ENCODE data around the gene IGFBPL1.

Gene IGFBPL1

GRCh38 chr9:38396371-38396671, 27.9 kb downstream of the IGFBPL1 start:
- Mint-ChIP-seq H3K9me3 (no peaks in the 10 kb centered on the region), H3K27me3 (peaks cover 12% of the 10 kb centered on the region), H3K4me1 (peaks cover 15% of the 10 kb centered on the region), H3K36me3 (peaks cover 21% of the 10 kb centered on the region), H3K27ac (no peak overlapping the region), H3K4me3 (no peak overlapping the region)
- no peak for DNase-seq
- CTCF ChIA-PET, result no interaction called here

DNA sequence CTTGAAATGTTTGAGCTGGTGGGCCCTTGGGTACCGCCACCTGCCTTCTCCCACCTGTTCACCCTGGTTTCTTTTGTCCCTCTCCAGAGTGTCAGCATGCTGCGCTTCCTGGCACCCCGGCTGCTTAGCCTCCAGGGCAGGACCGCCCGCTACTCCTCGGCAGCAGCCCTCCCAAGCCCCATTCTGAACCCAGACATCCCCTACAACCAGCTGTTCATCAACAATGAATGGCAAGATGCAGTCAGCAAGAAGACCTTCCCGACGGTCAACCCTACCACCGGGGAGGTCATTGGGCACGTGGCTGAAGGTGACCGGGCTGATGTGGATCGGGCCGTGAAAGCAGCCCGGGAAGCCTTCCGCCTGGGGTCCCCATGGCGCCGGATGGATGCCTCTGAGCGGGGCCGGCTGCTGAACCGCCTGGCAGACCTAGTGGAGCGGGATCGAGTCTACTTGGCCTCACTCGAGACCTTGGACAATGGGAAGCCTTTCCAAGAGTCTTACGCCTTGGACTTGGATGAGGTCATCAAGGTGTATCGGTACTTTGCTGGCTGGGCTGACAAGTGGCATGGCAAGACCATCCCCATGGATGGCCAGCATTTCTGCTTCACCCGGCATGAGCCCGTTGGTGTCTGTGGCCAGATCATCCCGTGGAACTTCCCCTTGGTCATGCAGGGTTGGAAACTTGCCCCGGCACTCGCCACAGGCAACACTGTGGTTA, 28.4 kb downstream of the IGFBPL1 start:
- CTCF ChIA-PET, result no interaction called here
- H3K27ac Mint-ChIP-seq, result no peak overlapping the region
- peaks cover 18% of the 10 kb centered on the region for H3K27me3 Mint-ChIP-seq
- DNase-seq, result no peak
- no peaks in the 10 kb centered on the region for H3K9me3 Mint-ChIP-seq
- no peak overlapping the region for H3K4me3 Mint-ChIP-seq
- peaks cover 15% of the 10 kb centered on the region for H3K4me1 Mint-ChIP-seq
- peaks cover 21% of the 10 kb centered on the region for H3K36me3 Mint-ChIP-seq

DNA sequence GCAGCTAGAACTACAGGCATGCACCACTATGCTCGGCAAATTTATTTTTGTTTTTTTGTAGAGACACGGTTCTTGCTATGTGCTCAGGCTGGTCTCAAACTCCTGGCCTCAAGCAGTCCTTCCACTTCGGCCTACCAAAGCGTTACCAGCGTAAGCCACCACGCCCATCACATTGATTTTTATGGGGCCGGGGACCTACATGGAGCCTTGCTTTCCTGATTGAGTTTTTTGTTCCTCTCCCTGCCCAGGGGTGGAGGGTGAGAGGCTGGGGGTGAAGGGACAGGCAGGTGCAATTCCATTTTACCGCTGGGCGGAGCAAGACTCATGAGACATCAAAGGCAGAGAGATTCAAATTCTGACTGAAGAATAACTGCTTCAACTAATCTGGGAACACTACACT, 29.8 kb downstream of the IGFBPL1 start:
- H3K4me3 Mint-ChIP-seq, result no peak overlapping the region
- H3K36me3 Mint-ChIP-seq, result peaks cover 21% of the 10 kb centered on the region
- DNase-seq, result no peak
- H3K4me1 Mint-ChIP-seq, result peaks cover 15% of the 10 kb centered on the region
- H3K9me3 Mint-ChIP-seq, result no peaks in the 10 kb centered on the region
- H3K27ac Mint-ChIP-seq, result no peak overlapping the region
- H3K27me3 Mint-ChIP-seq, result peaks cover 32% of the 10 kb centered on the region
- CTCF ChIA-PET, result interaction anchor here (1.5 kb wide), 1 partner anchor 481 kb away, joined by 5 read pairs; no protein-coding TSS in a partner anchor

GRCh38 chr9:38393128-38393796, 31.0 kb downstream of the IGFBPL1 start:
- Mint-ChIP-seq H3K4me3 (peak overlapping the region; percentile 87), H3K4me1 (peaks cover 15% of the 10 kb centered on the region), H3K27me3 (peaks cover 32% of the 10 kb centered on the region), H3K36me3 (peaks cover 21% of the 10 kb centered on the region), H3K9me3 (no peaks in the 10 kb centered on the region), H3K27ac (peak overlapping the region; percentile 85)
- no peak for DNase-seq
- CTCF ChIA-PET, result interaction anchor here (0.8 to 1.5 kb wide), 2 partner anchors 54 to 480 kb away, joined by 3 to 5 read pairs; no protein-coding TSS in a partner anchor

DNA sequence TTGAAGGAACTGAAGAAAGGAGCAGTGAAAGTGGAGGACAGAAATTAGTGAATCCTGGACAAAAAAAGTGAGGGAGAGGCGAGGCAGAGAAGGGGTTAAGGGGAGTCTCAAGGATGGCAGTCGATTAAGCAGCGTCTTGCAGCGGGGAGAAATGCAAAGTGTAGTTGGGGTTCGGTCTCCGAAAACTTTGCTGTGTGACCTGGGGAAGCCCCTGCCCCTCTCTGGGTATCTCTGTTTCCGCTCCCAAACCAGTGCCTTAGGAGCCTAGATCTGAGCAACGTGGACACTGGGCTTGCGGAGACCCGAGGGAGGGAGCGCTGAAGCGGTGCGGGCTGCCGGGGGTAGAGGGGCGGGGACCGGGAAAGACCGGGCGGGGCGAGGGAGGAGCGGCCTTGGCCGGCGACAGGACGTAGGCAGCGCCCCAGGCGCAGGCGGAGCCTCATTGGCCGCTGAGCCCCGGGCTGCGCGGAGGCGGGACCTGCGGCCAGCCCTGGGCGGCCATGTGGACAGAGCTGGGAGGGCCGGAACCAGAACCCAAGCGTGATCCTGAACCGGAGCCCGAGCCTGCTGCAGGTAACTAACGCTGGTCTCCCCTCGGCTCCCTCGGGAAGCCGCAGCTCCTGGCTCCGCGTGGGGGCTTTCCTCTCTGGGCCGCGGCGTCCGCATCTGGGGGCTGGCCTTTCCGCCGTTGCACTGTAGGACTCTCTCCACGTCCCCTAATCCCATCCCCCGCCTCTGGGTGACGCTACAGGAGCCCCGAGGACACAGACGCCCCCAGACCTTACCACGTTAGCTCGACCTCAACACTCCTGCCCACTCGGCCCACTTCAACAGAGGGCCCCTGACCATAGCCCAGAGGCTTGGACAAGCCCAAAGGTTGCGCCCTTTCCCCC, 31.8 kb downstream of the IGFBPL1 start, which contains the start of gene ALDH1B1:
TSS of gene ALDH1B1 (plus strand) at position 468 of the 893 bp plus-strand sequence. CDS start 3,047 bp downstream, outside the sequence.
- Mint-ChIP-seq H3K27me3 (peaks cover 32% of the 10 kb centered on the region), H3K27ac (peak within 1 kb of the TSS; percentile 85), H3K36me3 (peaks cover 15% of the 10 kb centered on the region), H3K4me1 (peaks cover 15% of the 10 kb centered on the region), H3K9me3 (no peaks in the 10 kb centered on the region), H3K4me3 (peak within 1 kb of the TSS; percentile 87)
- peak; percentile 81 for DNase-seq
- CTCF ChIA-PET, result interaction anchor here (0.8 to 1.5 kb wide), 2 partner anchors 53 to 479 kb away, joined by 3 to 5 read pairs; no protein-coding TSS in a partner anchor

- CTCF ChIA-PET, result interaction anchor here (0.5 kb wide), 1 partner anchor 553 kb away, joined by 3 read pairs; no protein-coding TSS in a partner anchor
- no peak overlapping the region for H3K27ac Mint-ChIP-seq
- peaks cover 12% of the 10 kb centered on the region for H3K36me3 Mint-ChIP-seq
- no peaks in the 10 kb centered on the region for H3K9me3 Mint-ChIP-seq
- H3K4me1 Mint-ChIP-seq, result peaks cover 15% of the 10 kb centered on the region
- H3K27me3 Mint-ChIP-seq, result peaks cover 32% of the 10 kb centered on the region
- H3K4me3 Mint-ChIP-seq, result peak overlapping the region; percentile 87
- no peak for DNase-seq
Measured at GRCh38 chr9:38391278-38392118, 32.8 kb downstream of the IGFBPL1 start.

GRCh38 chr9:38390851-38391250, 33.4 kb downstream of the IGFBPL1 start:
- H3K27ac Mint-ChIP-seq, result no peak overlapping the region
- no peak for DNase-seq
- H3K36me3 Mint-ChIP-seq, result peaks cover 6% of the 10 kb centered on the region
- peaks cover 15% of the 10 kb centered on the region for H3K4me1 Mint-ChIP-seq
- no peaks in the 10 kb centered on the region for H3K9me3 Mint-ChIP-seq
- CTCF ChIA-PET, result interaction anchor here (0.5 kb wide), 1 partner anchor 552 kb away, joined by 3 read pairs; no protein-coding TSS in a partner anchor
- H3K4me3 Mint-ChIP-seq, result peak overlapping the region; percentile 1
- peaks cover 32% of the 10 kb centered on the region for H3K27me3 Mint-ChIP-seq

- CTCF ChIA-PET, result interaction anchor here (0.5 to 1.2 kb wide), 2 partner anchors 11 to 551 kb away, joined by 3 read pairs; no protein-coding TSS in a partner anchor
- peaks cover 6% of the 10 kb centered on the region for H3K36me3 Mint-ChIP-seq
- H3K9me3 Mint-ChIP-seq, result no peaks in the 10 kb centered on the region
- H3K4me1 Mint-ChIP-seq, result peaks cover 15% of the 10 kb centered on the region
- H3K27ac Mint-ChIP-seq, result no peak overlapping the region
- no peak for DNase-seq
- H3K4me3 Mint-ChIP-seq, result no peak overlapping the region
- peaks cover 34% of the 10 kb centered on the region for H3K27me3 Mint-ChIP-seq
Measured at GRCh38 chr9:38390442-38390841, 33.8 kb downstream of the IGFBPL1 start.

- DNase-seq, result no peak
- Mint-ChIP-seq H3K9me3 (no peaks in the 10 kb centered on the region), H3K4me1 (peaks cover 15% of the 10 kb centered on the region), H3K27me3 (peaks cover 40% of the 10 kb centered on the region), H3K27ac (no peak overlapping the region), H3K36me3 (no peaks in the 10 kb centered on the region), H3K4me3 (no peak overlapping the region)
- CTCF ChIA-PET, result interaction anchor here (0.6 to 1.2 kb wide), 2 partner anchors 12 to 744 kb away, joined by 3 read pairs; no protein-coding TSS in a partner anchor
Measured at GRCh38 chr9:38389313-38389712, 34.9 kb downstream of the IGFBPL1 start.

- H3K4me1 Mint-ChIP-seq, result peaks cover 11% of the 10 kb centered on the region
- CTCF ChIA-PET, result no interaction called here
- no peaks in the 10 kb centered on the region for H3K9me3 Mint-ChIP-seq
- DNase-seq, result no peak
- H3K27ac Mint-ChIP-seq, result no peak overlapping the region
- no peaks in the 10 kb centered on the region for H3K36me3 Mint-ChIP-seq
- H3K4me3 Mint-ChIP-seq, result no peak overlapping the region
- peaks cover 40% of the 10 kb centered on the region for H3K27me3 Mint-ChIP-seq
Measured at GRCh38 chr9:38388283-38389223, 35.7 kb downstream of the IGFBPL1 start.

GRCh38 chr9:38387751-38388150, 36.5 kb downstream of the IGFBPL1 start:
- H3K4me1 Mint-ChIP-seq, result peaks cover 4% of the 10 kb centered on the region
- H3K36me3 Mint-ChIP-seq, result no peaks in the 10 kb centered on the region
- CTCF ChIA-PET, result no interaction called here
- H3K27ac Mint-ChIP-seq, result no peak overlapping the region
- DNase-seq, result no peak
- no peak overlapping the region for H3K4me3 Mint-ChIP-seq
- peaks cover 38% of the 10 kb centered on the region for H3K27me3 Mint-ChIP-seq
- no peaks in the 10 kb centered on the region for H3K9me3 Mint-ChIP-seq

- Mint-ChIP-seq H3K9me3 (no peaks in the 10 kb centered on the region), H3K4me1 (peaks cover 1% of the 10 kb centered on the region), H3K36me3 (no peaks in the 10 kb centered on the region), H3K4me3 (no peak overlapping the region), H3K27ac (no peak overlapping the region), H3K27me3 (peaks cover 33% of the 10 kb centered on the region)
- no peak for DNase-seq
- CTCF ChIA-PET, result no interaction called here
Measured at GRCh38 chr9:38387066-38387465, 37.2 kb downstream of the IGFBPL1 start.

Data from activated naive CD4-positive, alpha-beta T cell treated with anti-CD3 and anti-CD28 coated beads, Interleukin-2, amount 10 ng/mL, durations not matched to agents 7 days and 5 days (primary cell).